Measurements from ENCODE around the gene PCNX1.

PCNX1 gene

GRCh38 chr14:71133296-71133695, 226.0 kb downstream of the PCNX1 start:
- Mint-ChIP-seq H3K4me3 (no peak overlapping the region), H3K9me3 (peaks cover 16% of the 10 kb centered on the region), H3K4me1 (peaks cover 9% of the 10 kb centered on the region), H3K36me3 (ENCODE audit: low read depth) (no peaks in the 10 kb centered on the region), H3K27me3 (ENCODE audit: low read depth, poor library complexity) (peaks cover 8% of the 10 kb centered on the region), H3K27ac (no peak overlapping the region)
- DNase-seq = no peak
- TF ChIP-seq CTCF (IDR thresholded peaks at IDR 0.05) = no peak

- Mint-ChIP-seq H3K27ac (no peak overlapping the region), H3K27me3 (ENCODE audit: low read depth, poor library complexity) (peaks cover 8% of the 10 kb centered on the region), H3K4me1 (peaks cover 18% of the 10 kb centered on the region), H3K9me3 (peaks cover 16% of the 10 kb centered on the region), H3K36me3 (ENCODE audit: low read depth) (no peaks in the 10 kb centered on the region), H3K4me3 (no peak overlapping the region)
- no peak for DNase-seq
- no peak for TF ChIP-seq CTCF (IDR thresholded peaks at IDR 0.05)
Observed at GRCh38 chr14:71135496-71135895, 228.2 kb downstream of the PCNX1 start.

- DNase-seq = no peak
- Mint-ChIP-seq H3K36me3 (ENCODE audit: low read depth) (no peaks in the 10 kb centered on the region), H3K4me3 (no peak overlapping the region), H3K27me3 (ENCODE audit: low read depth, poor library complexity) (peaks cover 6% of the 10 kb centered on the region), H3K9me3 (peaks cover 16% of the 10 kb centered on the region), H3K27ac (no peak overlapping the region), H3K4me1 (peaks cover 18% of the 10 kb centered on the region)
- TF ChIP-seq CTCF (IDR thresholded peaks at IDR 0.05) = no peak
Observed at GRCh38 chr14:71135911-71136310, 228.7 kb downstream of the PCNX1 start.

- no peaks in the 10 kb centered on the region for H3K36me3 Mint-ChIP-seq (ENCODE audit: low read depth)
- no peak overlapping the region for H3K27ac Mint-ChIP-seq
- DNase-seq = no peak
- peaks cover 18% of the 10 kb centered on the region for H3K4me1 Mint-ChIP-seq
- no peak for TF ChIP-seq CTCF (IDR thresholded peaks at IDR 0.05)
- peaks cover 16% of the 10 kb centered on the region for H3K9me3 Mint-ChIP-seq
- H3K4me3 Mint-ChIP-seq = no peak overlapping the region
- peaks cover 6% of the 10 kb centered on the region for H3K27me3 Mint-ChIP-seq (ENCODE audit: low read depth, poor library complexity)
Observed at GRCh38 chr14:71136386-71137060, 229.3 kb downstream of the PCNX1 start.

GRCh38 chr14:71137536-71138447, 230.5 kb downstream of the PCNX1 start:
- no peak for DNase-seq
- no peak for TF ChIP-seq CTCF (IDR thresholded peaks at IDR 0.05)
- peaks cover 16% of the 10 kb centered on the region for H3K9me3 Mint-ChIP-seq
- H3K4me3 Mint-ChIP-seq = no peak overlapping the region
- H3K36me3 Mint-ChIP-seq (ENCODE audit: low read depth) = no peaks in the 10 kb centered on the region
- peaks cover 6% of the 10 kb centered on the region for H3K27me3 Mint-ChIP-seq (ENCODE audit: low read depth, poor library complexity)
- no peak overlapping the region for H3K27ac Mint-ChIP-seq
- peaks cover 14% of the 10 kb centered on the region for H3K4me1 Mint-ChIP-seq
